Endodermal cell (in vitro differentiated cells): ENCODE data around the gene SAMD11. TPM values are rescaled to one million over a fixed set of nuclear protein-coding genes. Genes with fewer than 3 reads are reported as not detected.

ENCODE experiments used
- DNase-seq: peaks from one replicate; pipeline ENCODE4 v3.0.0-alpha.2; 2017
- H3K27ac ChIP-seq: 2 replicates; pipeline ENCODE4 v1.5.1; 2013; ENCODE audit warnings: mild to moderate bottlenecking, low read depth, low read length, moderate library complexity
- H3K27me3 ChIP-seq: 2 replicates; pipeline ENCODE4 v1.6.1; 2013; ENCODE audit warnings: mild to moderate bottlenecking, low read length, moderate library complexity; ENCODE audit not compliant: insufficient read depth, control insufficient read depth, poor library complexity, severe bottlenecking
- H3K36me3 ChIP-seq: 2 replicates; pipeline ENCODE4 v1.7.0; 2013; ENCODE audit warnings: mild to moderate bottlenecking, low read length, moderate library complexity; ENCODE audit not compliant: control insufficient read depth, insufficient read depth
- H3K4me1 ChIP-seq: one replicate; pipeline ENCODE4 v1.7.0; 2013; ENCODE audit warnings: low read length; ENCODE audit not compliant: control insufficient read depth, insufficient read depth
- H3K4me3 ChIP-seq: 2 replicates; pipeline ENCODE4 v1.5.1; 2013; ENCODE audit warnings: mild to moderate bottlenecking, low read length, moderate library complexity
- H3K9ac ChIP-seq: 2 replicates; pipeline ENCODE4 v1.6.1; 2013; ENCODE audit warnings: mild to moderate bottlenecking, low read length, moderate library complexity; ENCODE audit not compliant: poor library complexity, severe bottlenecking; ENCODE audit errors: extremely low read depth
- H3K9me3 ChIP-seq: 2 replicates; pipeline ENCODE4 v1.6.1; 2013; ENCODE audit warnings: mild to moderate bottlenecking, low read length, moderate library complexity; ENCODE audit not compliant: control insufficient read depth
- H3K27ac Mint-ChIP-seq: 2 replicates; pipeline ENCODE4 v1.8.0; 2020; ENCODE audit warnings: mixed read lengths
- H3K27me3 Mint-ChIP-seq: 2 replicates; pipeline ENCODE4 v1.8.0; 2021; ENCODE audit warnings: mild to moderate bottlenecking, mixed read lengths; ENCODE audit not compliant: insufficient read depth
- H3K36me3 Mint-ChIP-seq: 2 replicates; pipeline ENCODE4 v1.8.0; 2020; ENCODE audit warnings: low read depth, mixed read lengths
- H3K4me1 Mint-ChIP-seq: 2 replicates; pipeline ENCODE4 v1.8.0; 2020; ENCODE audit warnings: mixed read lengths
- H3K4me3 Mint-ChIP-seq: 2 replicates; pipeline ENCODE4 v1.8.0; 2020; ENCODE audit warnings: mild to moderate bottlenecking, moderate library complexity, mixed read lengths
- H3K9me3 Mint-ChIP-seq: 2 replicates; pipeline ENCODE4 v1.8.0; 2020; ENCODE audit warnings: mild to moderate bottlenecking, mixed read lengths
- CTCF ChIP-seq: fragments of 200-600 bp; sonication (generic); conservative IDR thresholded peaks from 2 replicates; pipeline ENCODE4 v1.5.0; 2021; ENCODE audit warnings: antibody characterized with exemption, mild to moderate bottlenecking
- WGBS, 2 experiments: methylation state at CpG; one replicate each; pipeline versions ENCODE4 v1.1.5 to v1.1.7; 2013; ENCODE audit warnings: missing lambda C conversion rate in 2 of 2, mixed read lengths in 1 of 2; ENCODE audit not compliant: insufficient coverage in 1 of 2, insufficient read length in 1 of 2; 5-methylcytosine and 5-hydroxymethylcytosine counted together
- total RNA-seq, 2 donors: library from RNA; stranded (reverse); fragmentation: NEBNext Ultra II Directional in 1 of 2; extraction: Animal tissue kit (Norgen Biotek cat#: 25700) in 1 of 2; gene quantifications; 2 replicates in 1 of 2; 3 replicates in 1 of 2; pipeline ENCODE4 v1.2.1, GENCODE V29; 2021

Gene SAMD11
- total RNA-seq, 2 donors from 2014 or later, result 152 to 156 TPM

DNA sequence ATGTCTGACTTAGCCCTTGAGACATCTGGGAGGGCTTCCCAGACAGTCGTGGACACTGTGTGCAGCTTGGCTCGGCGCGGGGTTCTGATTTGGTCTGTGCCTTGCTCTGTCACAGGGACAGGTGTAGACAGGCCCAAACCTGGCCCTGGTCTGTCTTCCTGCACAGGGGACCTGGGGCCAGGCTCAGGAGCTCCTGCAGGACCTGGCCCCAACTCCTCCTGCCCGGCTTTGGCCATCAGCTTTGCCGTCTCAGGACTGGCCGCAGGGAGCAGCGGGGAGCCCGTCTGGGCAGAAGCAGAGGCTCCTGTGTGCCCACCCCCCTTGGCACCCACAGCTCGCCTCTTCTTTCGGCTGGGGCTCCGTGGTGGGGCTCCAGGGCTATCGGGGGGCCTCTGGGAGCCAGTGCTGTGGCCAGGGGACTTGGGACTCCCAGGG lies 56.4 kb downstream of the SAMD11 start:
- peaks cover 5% of the 10 kb centered on the region for H3K9me3 Mint-ChIP-seq
- no peak for TF ChIP-seq CTCF
- Histone ChIP-seq H3K4me1 (no peaks in the 10 kb centered on the region), H3K4me3 (no peak overlapping the region), H3K27me3 (peaks cover 31% of the 10 kb centered on the region), H3K9me3 (no peaks in the 10 kb centered on the region), H3K9ac (no peak overlapping the region), H3K36me3 (no peaks in the 10 kb centered on the region), H3K27ac (no peak overlapping the region)
- H3K36me3 Mint-ChIP-seq, result peaks cover 3% of the 10 kb centered on the region
- 89% methylated on average over 13 of the region's 13 CpGs; no CpG with 5 or more reads in 1 of the 2 experiments for WGBS, 2 experiments
- DNase-seq, result no peak
- H3K27ac Mint-ChIP-seq, result no peak overlapping the region
- H3K4me1 Mint-ChIP-seq, result no peaks in the 10 kb centered on the region
- no peak overlapping the region for H3K4me3 Mint-ChIP-seq
- peaks cover 44% of the 10 kb centered on the region for H3K27me3 Mint-ChIP-seq

DNA sequence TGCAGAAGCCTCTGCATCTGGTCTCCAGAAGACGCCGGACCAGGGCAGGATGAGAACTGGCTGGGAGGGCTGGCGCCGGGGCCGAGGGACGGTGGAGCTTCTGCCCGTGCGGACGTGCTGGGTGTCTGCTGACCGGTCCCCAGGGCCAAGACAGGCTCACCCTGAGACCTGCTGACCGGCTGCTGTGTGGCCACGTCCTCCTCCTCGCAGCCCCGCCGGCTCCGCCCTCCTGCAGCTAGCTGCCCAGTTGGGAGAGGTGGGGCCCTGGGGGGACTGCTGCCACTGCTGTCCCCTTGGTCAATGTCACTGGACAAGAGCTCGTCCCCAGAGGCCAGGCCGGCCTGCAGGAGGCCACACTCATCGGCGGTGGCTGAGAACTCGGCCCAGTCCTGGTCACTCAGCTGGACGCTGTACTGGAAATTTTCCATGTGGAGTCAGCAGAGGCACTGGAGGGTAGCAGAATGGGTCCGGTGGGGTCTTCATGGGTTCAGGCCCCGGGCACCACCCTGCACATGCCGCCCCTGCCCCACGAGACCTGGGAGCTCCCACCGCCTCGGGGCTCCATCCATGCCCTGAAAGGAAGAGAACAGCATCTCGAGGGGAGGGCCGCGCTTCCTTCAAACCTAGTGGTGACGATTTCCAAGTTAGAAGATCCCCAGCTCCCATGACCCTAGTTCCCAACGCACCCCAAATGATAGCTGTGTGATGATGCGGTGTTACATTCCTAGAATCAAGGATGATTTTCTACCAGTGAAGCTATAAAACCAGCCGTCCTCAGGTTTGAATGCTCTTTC lies 57.1 kb downstream of the SAMD11 start:
- no peak overlapping the region for H3K4me3 Mint-ChIP-seq
- H3K36me3 Mint-ChIP-seq, result peaks cover 3% of the 10 kb centered on the region
- Histone ChIP-seq H3K36me3 (no peaks in the 10 kb centered on the region), H3K27ac (no peak overlapping the region), H3K4me3 (no peak overlapping the region), H3K9me3 (no peaks in the 10 kb centered on the region), H3K4me1 (no peaks in the 10 kb centered on the region), H3K27me3 (peaks cover 31% of the 10 kb centered on the region), H3K9ac (no peak overlapping the region)
- peaks cover 5% of the 10 kb centered on the region for H3K9me3 Mint-ChIP-seq
- no peak overlapping the region for H3K27ac Mint-ChIP-seq
- no peak for TF ChIP-seq CTCF
- peaks cover 47% of the 10 kb centered on the region for H3K27me3 Mint-ChIP-seq
- 88 to 90% methylated on average over 27 to 35 of the region's 35 CpGs for WGBS, 2 experiments
- H3K4me1 Mint-ChIP-seq, result no peaks in the 10 kb centered on the region
- no peak for DNase-seq

DNA sequence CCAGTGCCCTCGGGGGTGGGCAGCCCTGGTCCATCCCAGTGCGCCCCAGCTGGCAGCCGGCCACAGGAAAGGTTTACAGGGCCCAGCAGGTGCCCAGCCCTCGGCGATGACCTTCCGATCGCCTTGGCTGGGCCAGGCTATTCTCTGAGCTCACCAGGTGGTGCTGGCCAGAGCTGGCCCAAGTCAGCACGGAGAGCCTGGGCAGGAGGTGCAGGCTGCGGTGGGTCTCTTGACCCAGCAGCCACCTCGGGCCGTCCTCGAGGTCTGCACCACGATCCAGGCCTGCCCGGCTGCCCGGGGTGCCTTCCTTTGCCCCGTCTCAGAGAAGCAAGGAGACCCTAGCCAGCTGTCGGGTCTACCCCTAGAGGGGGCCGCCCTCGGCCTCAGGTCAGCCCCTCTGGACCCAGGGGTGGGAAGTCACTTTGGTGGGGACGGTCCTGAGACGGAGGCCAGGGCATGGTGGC lies 57.8 kb downstream of the SAMD11 start:
- Mint-ChIP-seq H3K4me3 (no peak overlapping the region), H3K27ac (no peak overlapping the region), H3K36me3 (peaks cover 3% of the 10 kb centered on the region), H3K27me3 (peaks cover 52% of the 10 kb centered on the region), H3K9me3 (peaks cover 5% of the 10 kb centered on the region), H3K4me1 (no peaks in the 10 kb centered on the region)
- no peaks in the 10 kb centered on the region for H3K36me3 ChIP-seq
- no peak for DNase-seq
- H3K4me3 ChIP-seq, result no peak overlapping the region
- no peaks in the 10 kb centered on the region for H3K9me3 ChIP-seq
- H3K27ac ChIP-seq, result no peak overlapping the region
- H3K27me3 ChIP-seq, result peaks cover 37% of the 10 kb centered on the region
- no peak for TF ChIP-seq CTCF
- 81% methylated on average over 16 to 21 of the region's 21 CpGs for WGBS, 2 experiments
- H3K9ac ChIP-seq, result no peak overlapping the region
- no peaks in the 10 kb centered on the region for H3K4me1 ChIP-seq
